Activated naive CD8-positive, alpha-beta T cell treated with anti-CD3 and anti-CD28 coated beads for 36 hours (primary cell): ENCODE data around the gene RIC3. TPM values are rescaled to one million over a fixed set of nuclear protein-coding genes. Genes with fewer than 3 reads are reported as not detected.

Experiments used
- DNase-seq: peaks from one replicate; pipeline ENCODE4 v3.0.0; 2021
- H3K27ac Mint-ChIP-seq: one replicate; pipeline ENCODE4 v1.8.0; 2022; ENCODE audit warnings: mild to moderate bottlenecking, moderate library complexity, mixed read lengths
- H3K27me3 Mint-ChIP-seq: one replicate; pipeline ENCODE4 v1.8.0; 2022; ENCODE audit warnings: mild to moderate bottlenecking, mixed read lengths
- H3K36me3 Mint-ChIP-seq: one replicate; pipeline ENCODE4 v1.8.0; 2021; ENCODE audit warnings: mild to moderate bottlenecking, mixed read lengths
- H3K4me1 Mint-ChIP-seq: one replicate; pipeline ENCODE4 v1.8.0; 2021; ENCODE audit warnings: mixed read lengths
- H3K4me3 Mint-ChIP-seq: one replicate; pipeline ENCODE4 v1.8.0; 2022; ENCODE audit warnings: mild to moderate bottlenecking, moderate library complexity, mixed read lengths
- H3K9me3 Mint-ChIP-seq: one replicate; pipeline ENCODE4 v1.8.0; 2022; ENCODE audit warnings: mixed read lengths
- total RNA-seq, 2 experiments: library from RNA; stranded (reverse); gene quantifications; one replicate each; pipeline ENCODE4 v1.2.3, GENCODE V29; 2021

The RIC3 gene
- total RNA-seq, 2 experiments from 2014 or later: 9.4 to 11.7 TPM

GRCh38 chr11:8092587-8093424 lies 76.0 kb downstream of the RIC3 start:
- Mint-ChIP-seq H3K4me3 (no peak overlapping the region), H3K27ac (no peak overlapping the region), H3K4me1 (peaks cover 3% of the 10 kb centered on the region), H3K36me3 (no peaks in the 10 kb centered on the region), H3K27me3 (no peaks in the 10 kb centered on the region), H3K9me3 (no peaks in the 10 kb centered on the region)
- DNase-seq: peak; percentile 50

DNA sequence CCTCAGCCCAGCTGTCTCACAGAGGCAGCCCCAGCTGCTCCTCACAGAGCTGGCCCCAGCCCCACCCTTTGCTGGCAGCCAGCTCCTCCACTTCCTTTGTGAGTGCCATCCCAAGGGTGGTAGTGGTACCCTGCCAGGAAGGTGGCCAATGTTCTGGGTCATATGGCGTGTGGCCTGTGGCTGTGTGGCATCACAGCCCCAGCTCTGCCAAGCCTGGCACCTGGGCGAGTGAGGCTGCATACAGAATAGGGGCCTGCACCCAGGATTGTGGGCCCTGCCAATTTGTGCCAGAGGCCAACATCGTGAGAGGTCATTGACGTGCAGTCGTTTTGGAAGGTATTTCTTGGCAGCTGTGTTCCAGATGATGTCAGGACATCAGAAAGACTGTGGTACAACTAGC lies 77.1 kb downstream of the RIC3 start:
- no peaks in the 10 kb centered on the region for H3K9me3 Mint-ChIP-seq

GRCh38 chr11:8090756-8091155 lies 78.1 kb downstream of the RIC3 start:
- H3K4me1 Mint-ChIP-seq: peaks cover 3% of the 10 kb centered on the region
- H3K36me3 Mint-ChIP-seq: no peaks in the 10 kb centered on the region
- no peaks in the 10 kb centered on the region for H3K9me3 Mint-ChIP-seq
- peaks cover 4% of the 10 kb centered on the region for H3K27me3 Mint-ChIP-seq
- DNase-seq: peak; percentile 26
- H3K27ac Mint-ChIP-seq: no peak overlapping the region
- no peak overlapping the region for H3K4me3 Mint-ChIP-seq

More for the DNA sequence above, 77.1 kb downstream of the RIC3 start:
- DNase-seq: no peak
- Mint-ChIP-seq H3K36me3 (no peaks in the 10 kb centered on the region), H3K27me3 (no peaks in the 10 kb centered on the region), H3K4me1 (peaks cover 3% of the 10 kb centered on the region), H3K4me3 (no peak overlapping the region), H3K27ac (no peak overlapping the region)

DNA sequence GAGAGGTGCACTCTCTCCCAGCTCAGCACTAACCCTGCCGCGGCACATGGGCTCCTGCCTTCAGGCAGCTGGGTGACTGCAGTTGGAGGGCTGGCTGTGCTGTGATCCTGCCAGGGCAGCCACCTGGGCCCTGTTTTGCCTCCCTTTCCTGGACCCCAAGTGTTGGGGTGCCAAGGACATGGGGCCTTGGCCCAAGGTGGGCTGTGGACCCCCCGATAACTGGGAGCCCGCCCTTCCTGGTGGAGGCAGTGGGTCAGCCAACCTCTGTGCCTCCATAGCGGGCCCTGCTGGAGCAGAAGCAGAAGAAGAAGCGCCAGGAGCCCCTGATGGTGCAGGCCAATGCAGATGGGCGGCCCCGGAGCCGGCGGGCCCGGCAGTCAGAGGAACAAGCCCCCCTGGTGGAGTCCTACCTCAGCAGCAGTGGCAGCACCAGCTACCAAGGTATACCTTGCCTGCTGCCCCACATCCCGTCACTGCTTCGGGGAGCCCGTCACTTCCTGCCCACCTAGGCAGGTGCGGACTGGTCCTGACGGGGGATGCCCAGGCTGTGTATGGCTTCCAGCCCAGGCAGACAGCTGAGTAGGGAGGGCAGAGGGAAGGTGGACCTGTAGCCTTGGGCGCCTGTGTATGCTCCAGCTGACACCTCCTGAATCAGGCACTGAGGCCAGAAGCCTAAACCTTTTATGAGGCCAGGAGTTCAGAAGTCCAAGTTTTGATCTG lies 78.9 kb downstream of the RIC3 start:
- no peak for DNase-seq
- Mint-ChIP-seq H3K4me3 (no peak overlapping the region), H3K4me1 (peaks cover 3% of the 10 kb centered on the region), H3K36me3 (no peaks in the 10 kb centered on the region), H3K9me3 (no peaks in the 10 kb centered on the region), H3K27me3 (peaks cover 6% of the 10 kb centered on the region), H3K27ac (no peak overlapping the region)

DNA sequence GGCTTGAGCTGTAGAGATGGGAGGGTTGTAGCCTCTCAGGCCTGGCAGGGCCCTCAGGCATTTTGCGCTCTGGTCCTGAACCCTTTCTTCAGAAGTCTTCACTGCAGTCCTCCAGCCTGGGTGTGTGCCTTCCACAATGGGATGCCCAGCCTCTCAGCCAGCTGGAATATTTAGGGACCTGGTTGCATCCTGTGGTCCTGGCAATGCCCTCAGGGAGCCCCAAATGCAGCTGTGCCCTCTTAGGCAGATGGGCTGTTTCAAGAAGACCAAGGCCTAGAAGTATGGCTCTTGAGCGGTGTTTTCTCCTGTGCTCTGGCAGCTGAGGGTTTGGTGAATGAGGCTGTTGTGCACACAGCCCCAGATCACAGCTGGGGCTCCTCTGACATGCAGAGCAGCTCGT lies 81.1 kb downstream of the RIC3 start:
- Mint-ChIP-seq H3K4me3 (no peak overlapping the region), H3K36me3 (no peaks in the 10 kb centered on the region), H3K9me3 (no peaks in the 10 kb centered on the region), H3K27me3 (peaks cover 24% of the 10 kb centered on the region), H3K27ac (no peak overlapping the region), H3K4me1 (peaks cover 2% of the 10 kb centered on the region)
- no peak for DNase-seq

- no peak for DNase-seq
- Mint-ChIP-seq H3K27me3 (peaks cover 29% of the 10 kb centered on the region), H3K4me3 (no peak overlapping the region), H3K9me3 (no peaks in the 10 kb centered on the region), H3K4me1 (no peaks in the 10 kb centered on the region), H3K36me3 (no peaks in the 10 kb centered on the region), H3K27ac (no peak overlapping the region)
Measured at GRCh38 chr11:8087185-8087584, 81.6 kb downstream of the RIC3 start.

DNA sequence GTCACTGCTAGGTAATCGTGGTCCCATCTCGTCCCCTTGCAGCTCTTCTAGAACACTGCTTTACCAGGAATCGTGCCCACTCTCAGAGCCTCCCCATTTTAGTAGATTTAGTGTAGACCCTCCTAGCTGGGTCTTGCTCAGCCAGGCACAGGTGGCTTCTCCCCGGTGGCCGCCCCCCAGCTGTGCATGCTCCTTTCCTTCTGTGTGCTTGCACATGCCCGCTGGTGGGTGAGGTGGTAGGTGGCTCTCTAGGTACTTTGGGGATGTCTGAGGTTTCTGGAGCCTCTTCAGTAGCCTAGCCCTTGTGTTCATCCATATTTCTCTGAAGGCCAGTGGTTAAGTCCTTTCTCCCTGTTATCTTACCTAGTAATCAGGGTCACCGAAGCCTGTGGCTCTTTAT lies 82.3 kb downstream of the RIC3 start:
- no peaks in the 10 kb centered on the region for H3K36me3 Mint-ChIP-seq
- peaks cover 35% of the 10 kb centered on the region for H3K27me3 Mint-ChIP-seq
- no peaks in the 10 kb centered on the region for H3K4me1 Mint-ChIP-seq

DNA sequence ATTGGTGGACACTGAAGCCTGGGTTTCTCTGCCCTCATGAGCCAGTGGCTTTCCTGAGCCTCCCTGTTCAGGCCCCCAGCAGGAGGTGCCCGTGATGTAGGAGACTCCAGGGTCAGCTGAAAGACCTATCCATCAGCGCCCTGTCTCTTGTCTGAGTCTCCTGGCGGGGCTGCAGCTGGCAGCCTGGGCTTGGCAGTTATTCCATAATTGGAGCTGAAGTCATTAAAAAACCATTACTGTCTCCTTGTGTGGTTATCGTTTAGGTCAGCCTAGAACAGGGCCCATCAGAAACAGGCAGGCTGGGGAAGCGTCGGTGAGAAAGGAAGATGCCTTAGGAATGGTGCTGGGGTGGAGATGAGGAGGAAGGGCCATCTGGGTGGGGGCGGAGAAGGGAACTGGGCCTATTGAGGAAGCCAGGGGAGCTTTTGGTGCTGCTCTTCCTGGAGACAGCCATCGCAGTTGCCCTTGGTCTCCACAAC lies 82.8 kb downstream of the RIC3 start:
- Mint-ChIP-seq H3K4me1 (no peaks in the 10 kb centered on the region), H3K27me3 (peaks cover 36% of the 10 kb centered on the region), H3K4me3 (no peak overlapping the region), H3K9me3 (no peaks in the 10 kb centered on the region), H3K27ac (no peak overlapping the region), H3K36me3 (no peaks in the 10 kb centered on the region)
- DNase-seq: no peak

More for the DNA sequence above, 82.3 kb downstream of the RIC3 start:
- DNase-seq: no peak
- no peak overlapping the region for H3K27ac Mint-ChIP-seq
- no peaks in the 10 kb centered on the region for H3K9me3 Mint-ChIP-seq
- H3K4me3 Mint-ChIP-seq: no peak overlapping the region

DNA sequence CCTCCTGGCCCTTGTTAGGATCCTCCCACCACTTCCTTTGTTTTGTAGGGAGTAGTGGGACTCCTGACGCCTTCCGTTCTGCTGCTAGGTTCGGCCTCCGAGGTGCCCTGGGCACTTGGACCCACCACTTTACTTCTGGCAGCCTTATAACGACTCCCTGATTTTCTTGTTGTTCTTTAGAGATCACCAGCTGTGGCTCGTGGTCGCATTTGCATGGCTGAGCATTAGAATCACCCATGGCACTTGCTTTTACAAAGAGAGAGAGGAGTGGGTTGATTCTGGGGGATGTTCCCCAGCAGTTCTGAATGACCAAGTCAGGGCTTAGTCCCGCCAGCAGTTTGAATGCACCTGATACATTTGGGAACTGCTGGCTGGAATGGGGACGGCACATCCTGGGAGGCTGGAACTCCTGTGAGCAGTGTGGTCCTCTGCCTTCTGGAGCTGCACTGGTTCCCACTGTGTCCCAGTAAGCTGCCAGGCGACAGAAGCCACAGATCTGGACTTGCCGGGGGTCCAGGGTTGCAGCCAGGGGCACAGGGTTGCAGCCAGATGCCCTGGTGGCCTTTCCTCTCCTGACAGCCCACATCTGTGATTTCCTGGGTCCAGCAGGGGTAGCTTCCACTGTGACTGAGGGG lies 83.7 kb downstream of the RIC3 start:
- Mint-ChIP-seq H3K27me3 (peaks cover 43% of the 10 kb centered on the region), H3K27ac (no peak overlapping the region)
- no peak for DNase-seq

GRCh38 chr11:8084352-8084751 lies 84.5 kb downstream of the RIC3 start:
- H3K9me3 Mint-ChIP-seq: no peaks in the 10 kb centered on the region
- no peak overlapping the region for H3K27ac Mint-ChIP-seq
- no peaks in the 10 kb centered on the region for H3K4me1 Mint-ChIP-seq
- H3K4me3 Mint-ChIP-seq: no peak overlapping the region
- no peaks in the 10 kb centered on the region for H3K36me3 Mint-ChIP-seq
- peaks cover 50% of the 10 kb centered on the region for H3K27me3 Mint-ChIP-seq
- no peak for DNase-seq

More for the DNA sequence above, 83.7 kb downstream of the RIC3 start:
- no peaks in the 10 kb centered on the region for H3K36me3 Mint-ChIP-seq
- H3K4me3 Mint-ChIP-seq: no peak overlapping the region
- H3K9me3 Mint-ChIP-seq: no peaks in the 10 kb centered on the region
- H3K4me1 Mint-ChIP-seq: no peaks in the 10 kb centered on the region

DNA sequence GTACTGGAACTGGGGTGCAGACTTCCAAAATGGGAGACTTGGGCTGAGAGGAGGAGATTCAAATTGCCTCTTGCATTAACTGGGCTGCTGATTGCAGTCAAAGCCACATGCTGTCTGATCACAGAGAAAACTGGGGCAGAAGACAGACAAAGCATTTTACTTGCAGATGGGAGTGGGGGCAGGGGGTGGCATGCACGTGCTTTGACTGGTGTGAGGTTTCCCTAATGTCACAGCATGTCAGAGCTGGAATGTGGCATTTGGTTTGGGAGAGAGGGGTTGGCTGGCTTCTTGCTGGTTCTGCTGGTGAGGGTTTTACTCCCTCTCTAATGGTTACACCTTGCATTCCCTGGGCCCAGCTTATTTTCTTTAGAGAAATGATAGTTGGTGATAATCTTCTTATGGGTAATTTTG lies 84.9 kb downstream of the RIC3 start:
- Mint-ChIP-seq H3K4me1 (no peaks in the 10 kb centered on the region), H3K9me3 (no peaks in the 10 kb centered on the region), H3K27me3 (peaks cover 51% of the 10 kb centered on the region), H3K4me3 (no peak overlapping the region), H3K36me3 (no peaks in the 10 kb centered on the region), H3K27ac (no peak overlapping the region)
- no peak for DNase-seq

GRCh38 chr11:8083088-8083395 lies 85.8 kb downstream of the RIC3 start:
- H3K36me3 Mint-ChIP-seq: no peaks in the 10 kb centered on the region
- H3K4me1 Mint-ChIP-seq: no peaks in the 10 kb centered on the region
- no peak overlapping the region for H3K27ac Mint-ChIP-seq
- no peak overlapping the region for H3K4me3 Mint-ChIP-seq
- H3K27me3 Mint-ChIP-seq: peaks cover 51% of the 10 kb centered on the region
- no peaks in the 10 kb centered on the region for H3K9me3 Mint-ChIP-seq
- no peak for DNase-seq

GRCh38 chr11:8082391-8083087 lies 86.3 kb downstream of the RIC3 start:
- Mint-ChIP-seq H3K4me3 (no peak overlapping the region), H3K27ac (no peak overlapping the region), H3K36me3 (no peaks in the 10 kb centered on the region), H3K9me3 (no peaks in the 10 kb centered on the region), H3K27me3 (peaks cover 52% of the 10 kb centered on the region), H3K4me1 (no peaks in the 10 kb centered on the region)
- DNase-seq: no peak

DNA sequence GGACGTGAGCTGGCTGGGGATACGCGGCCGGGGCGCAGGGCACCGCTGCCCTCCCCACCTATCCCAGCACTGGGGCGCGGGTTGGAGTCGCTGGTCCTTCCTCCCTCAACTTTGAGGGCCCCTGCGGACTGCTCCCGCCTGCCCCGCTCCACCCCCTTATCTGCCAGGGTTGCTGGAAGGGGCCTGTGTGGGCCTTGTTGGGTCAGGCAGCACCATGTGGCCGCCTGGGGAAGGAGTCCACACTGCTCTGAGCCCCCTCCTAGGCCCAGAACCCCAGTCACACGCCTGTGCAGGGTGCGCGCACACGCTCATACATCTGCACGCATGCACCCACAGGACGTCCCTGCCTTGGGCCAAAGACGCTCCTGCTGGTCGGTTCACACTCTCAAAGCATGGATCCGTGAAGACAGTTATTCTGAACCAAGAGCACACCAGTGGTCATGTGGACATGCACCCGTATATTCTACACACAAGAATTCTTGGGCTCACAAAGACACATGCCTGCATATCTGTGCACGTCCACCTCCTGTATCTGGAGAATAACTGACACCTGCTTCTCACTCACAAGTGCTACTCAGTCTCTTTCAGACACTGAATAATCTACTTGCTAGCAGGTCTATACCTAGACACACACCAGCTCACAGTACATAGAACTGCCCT lies 87.1 kb downstream of the RIC3 start:
- H3K27ac Mint-ChIP-seq: no peak overlapping the region
- no peaks in the 10 kb centered on the region for H3K9me3 Mint-ChIP-seq
- no peak for DNase-seq
- no peaks in the 10 kb centered on the region for H3K4me1 Mint-ChIP-seq
- peaks cover 54% of the 10 kb centered on the region for H3K27me3 Mint-ChIP-seq
- peak overlapping the region; percentile 5 for H3K4me3 Mint-ChIP-seq
- no peaks in the 10 kb centered on the region for H3K36me3 Mint-ChIP-seq
